Bronchial epithelial cell (primary cell): Measurements from ENCODE around the gene EPHA6. TPM values are rescaled to one million over a fixed set of nuclear protein-coding genes. Genes with fewer than 3 reads are reported as not detected.

Experiments
- DNase-seq: peaks from one replicate; pipeline ENCODE4 v3.0.0-alpha.2; 2010; ENCODE audit warnings: low read depth
- FAIRE-seq: peaks from 2 replicates; lab custom pipeline; 2011; peaks lifted over from hg19 to GRCh38; lab: Jason Lieb, UNC
- H3K27me3 ChIP-seq: 2 replicates; pipeline ENCODE4 v1.5.1; 2011; ENCODE audit warnings: low read length; ENCODE audit not compliant: control insufficient read depth, insufficient read depth
- H3K36me3 ChIP-seq: 2 replicates; pipeline ENCODE4 v1.5.1; 2011; ENCODE audit warnings: low read length; ENCODE audit not compliant: control insufficient read depth, insufficient read depth
- H3K4me3 ChIP-seq: 2 replicates; pipeline ENCODE4 v1.5.1; 2011; ENCODE audit warnings: mild to moderate bottlenecking, low read depth, low read length, control low read depth
- CTCF ChIP-seq: IDR thresholded peaks from 2 replicates; pipeline ENCODE4 v1.5.1; 2011; ENCODE audit warnings: mild to moderate bottlenecking, moderate library complexity, low read length, control low read depth, inconsistent platforms; ENCODE audit not compliant: insufficient read depth, severe bottlenecking
- total RNA-seq: library from RNA; depleted of rRNA; stranded (reverse); fragments of >200 nt; gene quantifications from 2 replicates; pipeline ENCODE4 v1.2.1, GENCODE V29; 2014

Gene EPHA6
- total RNA-seq, 1 donor from 2014 or later = 0.26 TPM

- no peak overlapping the region for H3K4me3 ChIP-seq
- FAIRE-seq (no peak), DNase-seq (no peak)
- H3K36me3 ChIP-seq = no peaks in the 10 kb centered on the region
- no peaks in the 10 kb centered on the region for H3K27me3 ChIP-seq
- no peak for TF ChIP-seq CTCF
Observed at GRCh38 chr3:97111244-97111643, 296.9 kb downstream of the EPHA6 start.

- H3K36me3 ChIP-seq = no peaks in the 10 kb centered on the region
- DNase-seq (no peak), FAIRE-seq (no peak)
- no peak overlapping the region for H3K4me3 ChIP-seq
- H3K27me3 ChIP-seq = no peaks in the 10 kb centered on the region
- TF ChIP-seq CTCF = no peak
Observed at GRCh38 chr3:97121386-97121785, 307.0 kb downstream of the EPHA6 start.

GRCh38 chr3:97125902-97126499, 311.6 kb downstream of the EPHA6 start:
- no peaks in the 10 kb centered on the region for H3K36me3 ChIP-seq
- FAIRE-seq = peak; percentile 23
- no peaks in the 10 kb centered on the region for H3K27me3 ChIP-seq
- no peak for DNase-seq
- no peak overlapping the region for H3K4me3 ChIP-seq
- no peak for TF ChIP-seq CTCF

GRCh38 chr3:97131476-97131875, 317.1 kb downstream of the EPHA6 start:
- TF ChIP-seq CTCF = no peak
- no peaks in the 10 kb centered on the region for H3K36me3 ChIP-seq
- no peak overlapping the region for H3K4me3 ChIP-seq
- no peak for DNase-seq
- no peaks in the 10 kb centered on the region for H3K27me3 ChIP-seq
- FAIRE-seq = no peak

- Histone ChIP-seq H3K4me3 (no peak overlapping the region), H3K27me3 (no peaks in the 10 kb centered on the region), H3K36me3 (no peaks in the 10 kb centered on the region)
- DNase-seq = peak; percentile 36
- FAIRE-seq = no peak
- TF ChIP-seq CTCF = peak; percentile 47
Observed at GRCh38 chr3:97138914-97139541, 324.6 kb downstream of the EPHA6 start.
